Measurements from ENCODE around the gene AGAP1. TPM values are rescaled to one million over a fixed set of nuclear protein-coding genes. Genes with fewer than 3 reads are reported as not detected.
A peak's percentile ranks its signal among the peaks of the same experiment; 100 is the strongest.

The AGAP1 gene
- total RNA-seq, 1 experiment from 2014 or later, result 25.8 TPM

DNA sequence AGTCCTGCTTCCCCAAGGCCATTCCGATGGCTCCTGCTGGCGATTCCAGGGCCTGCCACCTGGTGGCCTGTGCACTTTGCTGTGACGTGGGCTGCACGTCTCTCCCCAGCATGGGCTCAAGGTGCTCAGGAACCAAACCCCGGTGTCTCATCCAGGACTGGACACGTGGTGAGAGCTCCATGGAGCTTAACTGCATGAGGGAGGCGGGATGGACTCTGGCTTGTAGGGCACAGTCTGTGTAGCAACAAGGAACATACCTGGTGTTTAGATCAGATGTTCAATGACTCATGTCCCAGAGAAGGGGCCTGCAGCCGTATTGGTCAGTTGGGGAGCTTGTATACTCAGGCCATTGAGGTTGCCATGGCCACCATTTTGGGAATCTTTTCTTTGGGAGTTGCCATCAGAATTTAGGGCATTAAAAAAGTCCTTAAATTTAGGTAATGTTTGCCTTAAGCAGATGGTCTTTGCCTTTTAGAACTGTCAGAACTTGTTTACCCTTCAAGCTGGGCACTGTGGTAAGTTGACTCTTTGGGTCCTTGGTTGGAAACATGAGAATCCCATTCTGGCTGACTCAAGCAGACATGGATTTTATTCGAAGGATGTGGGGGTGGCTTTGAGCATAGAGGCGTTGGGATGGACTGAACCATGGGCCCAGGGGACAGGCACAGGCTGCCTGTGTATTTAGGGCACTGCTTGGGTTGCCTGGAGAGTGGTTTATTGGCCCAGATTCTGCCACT lies 21.0 kb downstream of the AGAP1 start:
- H3K56ac ChIP-seq (ENCODE audit: insufficient read length, low read depth, low read length), result no peak overlapping the region
- H2AFZ ChIP-seq (ENCODE audit: low read length), result no peak overlapping the region
- TF ChIP-seq, protein P1, sequence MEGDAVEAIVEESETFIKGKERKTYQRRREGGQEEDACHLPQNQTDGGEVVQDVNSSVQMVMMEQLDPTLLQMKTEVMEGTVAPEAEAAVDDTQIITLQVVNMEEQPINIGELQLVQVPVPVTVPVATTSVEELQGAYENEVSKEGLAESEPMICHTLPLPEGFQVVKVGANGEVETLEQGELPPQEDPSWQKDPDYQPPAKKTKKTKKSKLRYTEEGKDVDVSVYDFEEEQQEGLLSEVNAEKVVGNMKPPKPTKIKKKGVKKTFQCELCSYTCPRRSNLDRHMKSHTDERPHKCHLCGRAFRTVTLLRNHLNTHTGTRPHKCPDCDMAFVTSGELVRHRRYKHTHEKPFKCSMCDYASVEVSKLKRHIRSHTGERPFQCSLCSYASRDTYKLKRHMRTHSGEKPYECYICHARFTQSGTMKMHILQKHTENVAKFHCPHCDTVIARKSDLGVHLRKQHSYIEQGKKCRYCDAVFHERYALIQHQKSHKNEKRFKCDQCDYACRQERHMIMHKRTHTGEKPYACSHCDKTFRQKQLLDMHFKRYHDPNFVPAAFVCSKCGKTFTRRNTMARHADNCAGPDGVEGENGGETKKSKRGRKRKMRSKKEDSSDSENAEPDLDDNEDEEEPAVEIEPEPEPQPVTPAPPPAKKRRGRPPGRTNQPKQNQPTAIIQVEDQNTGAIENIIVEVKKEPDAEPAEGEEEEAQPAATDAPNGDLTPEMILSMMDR (conservative IDR thresholded peaks at IDR 0.05), result peak; percentile 60
- H4K91ac ChIP-seq (ENCODE audit: insufficient read length, low read depth, low read length), result no peak overlapping the region
- H2BK120ac ChIP-seq (ENCODE audit: low read depth, low read length, poor library complexity, severe bottlenecking), result no peak overlapping the region
- H4K20me1 ChIP-seq (ENCODE audit: control insufficient read depth, insufficient read depth, insufficient read length), result peaks cover 3% of the 10 kb centered on the region
- H2AK5ac ChIP-seq (ENCODE audit: insufficient read length, low read length), result no peak overlapping the region
- H3K27ac Mint-ChIP-seq, result peak overlapping the region in 2 of 3 experiments; percentile 89 to 93; a peak in 5 of 7 replicates
- H3K36me3 Mint-ChIP-seq (ENCODE audit: insufficient read depth in 1 of 3, low read depth in 3 of 3), result peaks cover 10 to 16% (median 12%) of the 10 kb centered on the region in 3 experiments; a peak in 6 of 7 replicates
- H2BK20ac ChIP-seq (ENCODE audit: low read depth, low read length, poor library complexity, severe bottlenecking), result no peak overlapping the region
- no peaks in the 10 kb centered on the region for H3K23me2 ChIP-seq (ENCODE audit: insufficient read length, low read depth, low read length, poor library complexity, severe bottlenecking)
- H3K4me1 ChIP-seq (ENCODE audit: insufficient read depth, low read length), result peaks cover 2% of the 10 kb centered on the region; the same call in 1 of the 2 replicates
- H3K4me1 Mint-ChIP-seq, result peaks cover 38 to 41% of the 10 kb centered on the region in 2 experiments
- no peak overlapping the region for H3K23ac ChIP-seq (ENCODE audit: insufficient read length, low read depth, low read length)
- no peak overlapping the region for H4K5ac ChIP-seq (ENCODE audit: insufficient read length, low read depth, low read length)
- no peak overlapping the region for H2BK12ac ChIP-seq (ENCODE audit: insufficient read length, low read depth, low read length)
- H3K4ac ChIP-seq (ENCODE audit: low read depth, low read length), result no peak overlapping the region
- H4K8ac ChIP-seq (replicated peaks; ENCODE audit: insufficient read length, low read depth, low read length), result no peak overlapping the region
- peak; percentile 62 for DNase-seq
- no peak overlapping the region for H3K4me3 Mint-ChIP-seq
- no peaks in the 10 kb centered on the region for H3K27me3 Mint-ChIP-seq (ENCODE audit: low read depth)
- H3K9me3 Mint-ChIP-seq, result peaks cover 12 to 14% of the 10 kb centered on the region in 2 experiments
- no peak overlapping the region for H3K27ac ChIP-seq (ENCODE audit: insufficient read length, low read depth, low read length)
- H3K14ac ChIP-seq (ENCODE audit: insufficient read depth, low read length), result no peak overlapping the region
- H2BK15ac ChIP-seq (ENCODE audit: low read depth, low read length), result no peak overlapping the region
- no peak overlapping the region for H3K4me2 ChIP-seq (ENCODE audit: insufficient read depth, insufficient read length, low read length)
- no peak overlapping the region for H2BK5ac ChIP-seq (ENCODE audit: insufficient read length, low read length)
- H3K79me1 ChIP-seq (ENCODE audit: insufficient read depth, low read depth, low read length, poor library complexity, severe bottlenecking), result peaks cover 9% of the 10 kb centered on the region
- no peaks in the 10 kb centered on the region for H3K9me3 ChIP-seq (ENCODE audit: control insufficient read depth, low read depth, low read length)
- H3K9ac ChIP-seq (ENCODE audit: extremely low read depth, insufficient read length, low read length), result no peak overlapping the region
- no peak overlapping the region for H3T11ph ChIP-seq (ENCODE audit: low read length)
- H3K79me2 ChIP-seq (ENCODE audit: insufficient read depth, low read length), result peaks cover 18% of the 10 kb centered on the region
- no peak overlapping the region for H3K18ac ChIP-seq (ENCODE audit: insufficient read length, low read depth, low read length)
- no CpG with 5 or more reads among the region's 10 CpGs for WGBS (ENCODE audit: extremely low coverage, insufficient read length, low lambda C conversion rate)
- peaks cover 2% of the 10 kb centered on the region; the same call in 1 of the 2 replicates for H3K27me3 ChIP-seq (ENCODE audit: insufficient read depth, low read length)

Data from H9 (cell line).